ENCODE results near the gene PTPRG.

DNA sequence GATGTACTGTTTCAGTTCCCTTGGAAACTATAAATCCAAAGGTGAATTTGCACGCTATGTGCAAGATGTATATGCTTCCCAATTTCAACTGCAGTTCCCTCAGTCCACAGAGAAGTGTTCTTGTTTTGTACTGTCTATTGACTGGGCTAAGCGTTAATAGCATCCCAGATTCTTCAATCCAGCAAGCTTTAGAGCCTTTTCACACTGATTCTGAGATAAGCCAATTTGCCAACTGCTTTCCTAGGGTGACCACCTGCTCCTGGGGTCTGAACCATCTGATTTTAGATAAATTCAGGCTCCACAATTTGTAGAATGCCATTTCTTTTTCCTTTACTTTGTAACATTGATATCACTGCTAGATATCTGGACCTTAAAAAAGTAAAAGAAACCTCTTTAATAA lies 340.1 kb downstream of the PTPRG start:
- TF ChIP-seq CTCF (conservative IDR thresholded peaks at IDR 0.05; ENCODE audit: low read depth, low read length) (no peak), EZH2 (IDR thresholded peaks at IDR 0.05; ENCODE audit: low read length, unreplicated experiment) (no peak)

Data from PC-3 (cell line).